Hepatocyte (in vitro differentiated cells): ENCODE data around the gene KMT2A. TPM values are rescaled to one million over a fixed set of nuclear protein-coding genes. Genes with fewer than 3 reads are reported as not detected.
"Not testable (repeated sequence)": the region's sequence is repeated elsewhere in the genome, so short reads cannot be mapped to it uniquely, and the experiment has no call there.

ENCODE experiments used
- DNase-seq: peaks from one replicate; pipeline ENCODE4 v3.0.0-alpha.2; 2016; ENCODE audit warnings: low spot score
- H2AFZ ChIP-seq: fragments of 200-600 bp; sonication (generic); 2 replicates; pipeline ENCODE4 v1.6.0; 2016; ENCODE audit warnings: antibody characterized with exemption, mild to moderate bottlenecking
- H3K27ac ChIP-seq: fragments of 200-600 bp; sonication (generic); 2 replicates; pipeline ENCODE4 v1.5.1; 2016; ENCODE audit warnings: mild to moderate bottlenecking
- H3K27me3 ChIP-seq: fragments of 200-600 bp; sonication (generic); 2 replicates; pipeline ENCODE4 v1.6.1; 2016
- H3K36me3 ChIP-seq: fragments of 200-600 bp; sonication (generic); replicated peaks from 2 replicates; pipeline ENCODE4 v1.5.1; 2016; ENCODE audit warnings: low read depth; ENCODE audit not compliant: insufficient read depth
- H3K4me1 ChIP-seq: fragments of 200-600 bp; sonication (generic); 2 replicates; pipeline ENCODE4 v1.5.1; 2016; ENCODE audit warnings: mild to moderate bottlenecking, moderate library complexity; ENCODE audit not compliant: insufficient read depth
- H3K4me2 ChIP-seq: fragments of 200-600 bp; sonication (generic); 2 replicates; pipeline ENCODE4 v1.6.0; 2016
- H3K4me3 ChIP-seq: fragments of 200-600 bp; sonication (generic); 2 replicates; pipeline ENCODE4 v1.5.1; 2016; ENCODE audit warnings: mild to moderate bottlenecking
- H3K79me2 ChIP-seq: fragments of 200-600 bp; sonication (generic); 2 replicates; pipeline ENCODE4 v1.6.0; 2017; ENCODE audit warnings: mild to moderate bottlenecking
- H3K9me2 ChIP-seq: fragments of 200-600 bp; sonication (generic); replicated peaks from 2 replicates; pipeline ENCODE4 v1.6.0; 2017; ENCODE audit warnings: mild to moderate bottlenecking; ENCODE audit not compliant: insufficient read depth
- H3K9me3 ChIP-seq: fragments of 200-600 bp; sonication (generic); 2 replicates; pipeline ENCODE4 v1.5.1; 2016; ENCODE audit warnings: low read depth, mild to moderate bottlenecking
- H4K20me1 ChIP-seq: fragments of 200-600 bp; sonication (generic); 2 replicates; pipeline ENCODE4 v1.6.0; 2016; ENCODE audit warnings: mild to moderate bottlenecking; ENCODE audit not compliant: insufficient read depth, poor library complexity, severe bottlenecking
- EZH2 ChIP-seq: fragments of 200-600 bp; sonication (generic); IDR thresholded peaks from 2 replicates; pipeline ENCODE4 v1.6.1; 2016; ENCODE audit warnings: antibody characterized with exemption, mild to moderate bottlenecking, borderline replicate concordance
- EZH2phosphoT487 ChIP-seq: fragments of 200-600 bp; sonication (generic); IDR thresholded peaks from one replicate; pipeline ENCODE4 v1.6.1; 2018; ENCODE audit warnings: antibody characterized with exemption, mild to moderate bottlenecking, low read depth, moderate library complexity; ENCODE audit not compliant: unreplicated experiment, severe bottlenecking
- WGBS: methylation state at CpG from one replicate; pipeline ENCODE4 v1.1.6; 2016; ENCODE audit warnings: low lambda C conversion rate; ENCODE audit errors: missing lambda C conversion rate; 5-methylcytosine and 5-hydroxymethylcytosine counted together
- polyA plus RNA-seq: library from polyadenylated mRNA; unstranded; fragments of >200 nt; fragmentation: Nextera tagmentation; extraction: Ambion mirVana; gene quantifications from 2 replicates; pipeline ENCODE4 v1.2.1, GENCODE V29; 2016
- total RNA-seq: library from RNA; depleted of rRNA; stranded (reverse); fragments of >200 nt; gene quantifications from 2 replicates; pipeline ENCODE4 v1.2.3, GENCODE V29; 2014
- TF ChIP-seq, protein P1 (sequence below): fragments of 200-600 bp; sonication (generic); IDR thresholded peaks from 2 replicates; pipeline ENCODE4 v1.5.1; 2016; ENCODE audit warnings: antibody characterized with exemption, mild to moderate bottlenecking; ENCODE audit not compliant: poor library complexity

The KMT2A gene
- total and polyA plus RNA-seq, 2 experiments from 2014 or later = 23.0 to 29.1 TPM

DNA sequence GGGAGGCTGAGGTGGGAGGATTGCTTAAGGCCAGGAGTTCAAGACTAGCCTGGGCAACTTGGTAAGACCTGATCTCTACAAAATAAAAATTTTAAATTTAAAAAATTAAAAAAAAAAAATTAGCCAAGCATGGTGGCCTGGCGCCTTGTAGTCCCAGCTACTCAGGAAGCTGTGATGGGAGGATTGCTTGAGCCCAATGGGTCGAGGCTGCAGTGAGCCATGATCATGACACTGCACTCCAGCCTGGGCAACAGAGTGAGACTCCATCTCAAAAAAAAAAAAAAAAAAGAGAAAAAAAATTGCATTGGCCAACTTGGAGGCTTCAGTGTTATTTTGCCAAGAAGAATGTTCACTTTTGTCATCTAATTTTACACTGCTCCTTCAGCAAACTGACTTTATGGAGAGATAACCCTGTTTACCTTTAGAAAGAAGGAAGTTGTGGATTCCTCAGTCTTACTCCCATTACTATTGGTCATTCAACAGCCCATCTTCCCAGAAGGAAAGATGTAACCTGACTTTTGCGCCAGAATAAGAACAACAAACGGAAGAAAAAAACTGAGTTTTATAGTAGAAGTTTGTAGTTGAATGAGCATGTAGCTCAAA is 13.1 kb downstream of the KMT2A start:
- Histone ChIP-seq H3K27me3 (no peaks in the 10 kb centered on the region), H4K20me1 (peaks cover 93% of the 10 kb centered on the region), H2AFZ (no peak overlapping the region), H3K4me1 (no peaks in the 10 kb centered on the region), H3K9me2 (no peaks in the 10 kb centered on the region), H3K79me2 (peaks cover 100% of the 10 kb centered on the region), H3K4me3 (no peak overlapping the region), H3K36me3 (no peaks in the 10 kb centered on the region), H3K4me2 (no peak overlapping the region), H3K27ac (no peak overlapping the region), H3K9me3 (no peaks in the 10 kb centered on the region)
- 98% methylated on average over 4 of the region's 4 CpGs for WGBS
- TF ChIP-seq EZH2 (no peak), EZH2phosphoT487 (no peak)
- TF ChIP-seq, protein P1, sequence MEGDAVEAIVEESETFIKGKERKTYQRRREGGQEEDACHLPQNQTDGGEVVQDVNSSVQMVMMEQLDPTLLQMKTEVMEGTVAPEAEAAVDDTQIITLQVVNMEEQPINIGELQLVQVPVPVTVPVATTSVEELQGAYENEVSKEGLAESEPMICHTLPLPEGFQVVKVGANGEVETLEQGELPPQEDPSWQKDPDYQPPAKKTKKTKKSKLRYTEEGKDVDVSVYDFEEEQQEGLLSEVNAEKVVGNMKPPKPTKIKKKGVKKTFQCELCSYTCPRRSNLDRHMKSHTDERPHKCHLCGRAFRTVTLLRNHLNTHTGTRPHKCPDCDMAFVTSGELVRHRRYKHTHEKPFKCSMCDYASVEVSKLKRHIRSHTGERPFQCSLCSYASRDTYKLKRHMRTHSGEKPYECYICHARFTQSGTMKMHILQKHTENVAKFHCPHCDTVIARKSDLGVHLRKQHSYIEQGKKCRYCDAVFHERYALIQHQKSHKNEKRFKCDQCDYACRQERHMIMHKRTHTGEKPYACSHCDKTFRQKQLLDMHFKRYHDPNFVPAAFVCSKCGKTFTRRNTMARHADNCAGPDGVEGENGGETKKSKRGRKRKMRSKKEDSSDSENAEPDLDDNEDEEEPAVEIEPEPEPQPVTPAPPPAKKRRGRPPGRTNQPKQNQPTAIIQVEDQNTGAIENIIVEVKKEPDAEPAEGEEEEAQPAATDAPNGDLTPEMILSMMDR = no peak
- DNase-seq = no peak

DNA sequence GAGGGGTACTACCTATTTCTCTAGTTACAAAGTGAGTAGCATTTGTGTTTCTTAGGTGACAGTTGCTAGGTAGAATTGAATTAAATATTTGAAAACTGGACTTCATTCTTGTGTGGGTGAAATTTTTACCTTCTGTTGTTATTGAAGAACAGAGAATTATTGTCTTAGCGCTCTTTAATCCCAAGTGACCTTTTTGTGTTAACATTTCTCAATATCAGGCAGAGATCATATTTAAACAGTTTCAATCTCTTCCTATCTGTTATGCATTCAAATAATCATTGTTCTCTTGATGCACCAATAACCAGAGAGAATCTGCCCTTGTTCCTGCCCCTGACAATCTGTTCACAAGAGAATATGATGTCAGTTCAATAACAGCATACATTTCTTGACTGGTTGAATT is 14.2 kb downstream of the KMT2A start:
- no peaks in the 10 kb centered on the region for H3K9me2 ChIP-seq
- no peak overlapping the region for H3K27ac ChIP-seq
- 100% methylated on average over 1 of the region's 1 CpG for WGBS
- H3K4me2 ChIP-seq = no peak overlapping the region
- H4K20me1 ChIP-seq = peaks cover 84% of the 10 kb centered on the region
- no peak overlapping the region for H2AFZ ChIP-seq
- no peak overlapping the region for H3K4me3 ChIP-seq
- no peaks in the 10 kb centered on the region for H3K4me1 ChIP-seq
- H3K9me3 ChIP-seq = no peaks in the 10 kb centered on the region
- H3K79me2 ChIP-seq = peaks cover 100% of the 10 kb centered on the region
- H3K27me3 ChIP-seq = no peaks in the 10 kb centered on the region
- H3K36me3 ChIP-seq = no peaks in the 10 kb centered on the region
- no peak for TF ChIP-seq EZH2phosphoT487
- no peak for TF ChIP-seq EZH2
- TF ChIP-seq, protein P1 = no peak
- no peak for DNase-seq

DNA sequence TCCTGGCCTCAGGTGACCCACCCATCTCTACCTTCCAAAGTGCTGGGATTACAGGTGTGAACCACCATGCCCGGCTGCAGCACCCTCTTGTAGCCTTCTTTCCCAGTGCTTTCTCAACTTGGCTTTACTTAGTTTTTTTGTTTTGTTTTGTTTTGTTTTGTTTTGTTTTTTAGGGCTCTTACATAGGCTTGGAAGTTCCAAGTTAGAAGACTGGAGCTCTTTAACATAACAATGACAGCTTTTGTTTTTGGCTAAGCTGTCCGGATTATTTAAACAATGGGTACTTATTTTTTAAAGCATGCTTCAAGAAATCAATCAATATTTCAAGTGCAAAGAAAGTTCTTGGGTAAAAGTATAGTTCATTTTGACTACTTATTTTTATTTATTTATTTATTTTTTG is 25.9 kb downstream of the KMT2A start:
- peaks cover 58% of the 10 kb centered on the region for H4K20me1 ChIP-seq
- peaks cover 97% of the 10 kb centered on the region for H3K79me2 ChIP-seq
- H3K27ac ChIP-seq = no peak overlapping the region
- TF ChIP-seq, protein P1 = no peak
- TF ChIP-seq EZH2 (no peak), EZH2phosphoT487 (no peak)
- H3K9me3 ChIP-seq = no peaks in the 10 kb centered on the region
- H3K9me2 ChIP-seq = no peaks in the 10 kb centered on the region
- no peak overlapping the region for H3K4me2 ChIP-seq
- H3K4me3 ChIP-seq = no peak overlapping the region
- no peak overlapping the region for H2AFZ ChIP-seq
- 97% methylated on average over 2 of the region's 2 CpGs for WGBS
- no peaks in the 10 kb centered on the region for H3K4me1 ChIP-seq
- no peak for DNase-seq
- H3K36me3 ChIP-seq = no peaks in the 10 kb centered on the region
- no peaks in the 10 kb centered on the region for H3K27me3 ChIP-seq

DNA sequence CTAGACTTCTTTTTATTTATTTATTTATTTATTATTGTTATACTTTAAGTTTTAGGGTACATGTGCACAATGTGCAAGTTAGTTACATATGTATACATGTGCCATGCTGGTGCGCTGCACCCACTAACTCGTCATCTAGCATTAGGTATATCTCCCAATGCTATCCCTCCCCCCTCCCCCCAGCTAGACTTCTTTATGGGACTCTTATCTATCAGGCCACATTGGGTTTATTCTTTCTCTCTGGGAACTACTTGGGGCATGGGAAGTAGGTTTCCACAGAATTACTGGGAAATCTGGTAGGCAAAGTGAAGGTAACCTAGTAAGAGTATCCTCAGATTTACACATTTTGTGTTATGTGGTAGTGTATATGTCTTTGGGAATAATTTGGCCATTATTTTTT is 32.7 kb downstream of the KMT2A start:
- not testable (repeated sequence) for H2AFZ ChIP-seq, H3K9me2 ChIP-seq, H3K27me3 ChIP-seq, DNase-seq, H4K20me1 ChIP-seq, H3K4me1 ChIP-seq, H3K4me2 ChIP-seq, H3K36me3 ChIP-seq, H3K9me3 ChIP-seq, H3K27ac ChIP-seq, H3K4me3 ChIP-seq
- H3K79me2 ChIP-seq = peaks cover 63% of the 10 kb centered on the region
- WGBS = 100% methylated on average over 2 of the region's 2 CpGs
